ENCODE results near the gene HMOX2.

The HMOX2 gene

GRCh38 chr16:4494746-4495490, 18.7 kb downstream of the HMOX2 start:
- no peaks in the 10 kb centered on the region for H3K36me3 ChIP-seq
- no peaks in the 10 kb centered on the region for H3K27me3 ChIP-seq
- no peaks in the 10 kb centered on the region for H3K9me3 ChIP-seq
- H3K4me3 ChIP-seq (ENCODE audit: low read depth, low read length), result no peak overlapping the region
- no peak for TF ChIP-seq CTCF (IDR thresholded peaks at IDR 0.05; ENCODE audit: low read depth, low read length)
- H3K4me1 ChIP-seq, result no peaks in the 10 kb centered on the region
- DNase-seq, result no peak

GRCh38 chr16:4495766-4496165, 19.6 kb downstream of the HMOX2 start:
- H3K27me3 ChIP-seq, result no peaks in the 10 kb centered on the region
- no peak for TF ChIP-seq CTCF (IDR thresholded peaks at IDR 0.05; ENCODE audit: low read depth, low read length)
- H3K4me3 ChIP-seq (ENCODE audit: low read depth, low read length), result no peak overlapping the region
- no peak for DNase-seq
- no peaks in the 10 kb centered on the region for H3K4me1 ChIP-seq
- no peaks in the 10 kb centered on the region for H3K36me3 ChIP-seq
- no peaks in the 10 kb centered on the region for H3K9me3 ChIP-seq

GRCh38 chr16:4496305-4496704, 20.1 kb downstream of the HMOX2 start:
- Histone ChIP-seq H3K4me1 (no peaks in the 10 kb centered on the region), H3K4me3 (ENCODE audit: low read depth, low read length) (no peak overlapping the region), H3K9me3 (no peaks in the 10 kb centered on the region), H3K27me3 (no peaks in the 10 kb centered on the region), H3K36me3 (no peaks in the 10 kb centered on the region)
- TF ChIP-seq CTCF (IDR thresholded peaks at IDR 0.05; ENCODE audit: low read depth, low read length), result no peak
- no peak for DNase-seq

GRCh38 chr16:4498546-4499195, 22.5 kb downstream of the HMOX2 start:
- no peak for TF ChIP-seq CTCF (IDR thresholded peaks at IDR 0.05; ENCODE audit: low read depth, low read length)
- DNase-seq, result no peak
- Histone ChIP-seq H3K9me3 (no peaks in the 10 kb centered on the region), H3K36me3 (no peaks in the 10 kb centered on the region), H3K4me1 (no peaks in the 10 kb centered on the region), H3K4me3 (ENCODE audit: low read depth, low read length) (no peak overlapping the region), H3K27me3 (no peaks in the 10 kb centered on the region)

GRCh38 chr16:4499196-4499555, 23.0 kb downstream of the HMOX2 start:
- Histone ChIP-seq H3K27me3 (no peaks in the 10 kb centered on the region), H3K9me3 (no peaks in the 10 kb centered on the region), H3K36me3 (no peaks in the 10 kb centered on the region), H3K4me1 (no peaks in the 10 kb centered on the region), H3K4me3 (ENCODE audit: low read depth, low read length) (no peak overlapping the region)
- DNase-seq, result no peak
- TF ChIP-seq CTCF (IDR thresholded peaks at IDR 0.05; ENCODE audit: low read depth, low read length), result no peak

GRCh38 chr16:4500272-4500671, 24.1 kb downstream of the HMOX2 start:
- TF ChIP-seq CTCF (IDR thresholded peaks at IDR 0.05; ENCODE audit: low read depth, low read length), result no peak
- no peaks in the 10 kb centered on the region; the same call in 1 of the 2 replicates for H3K36me3 ChIP-seq
- no peaks in the 10 kb centered on the region for H3K27me3 ChIP-seq
- no peak for DNase-seq
- H3K4me3 ChIP-seq (ENCODE audit: low read depth, low read length), result no peak overlapping the region
- no peaks in the 10 kb centered on the region for H3K4me1 ChIP-seq
- no peaks in the 10 kb centered on the region for H3K9me3 ChIP-seq

All from BE2C (cell line).